Peyer's patch (tissue), 4 donors: ENCODE data around the gene AHCY.

Source experiments
- POLR2A ChIP-seq, 2 donors: fragments of 450-650 bp; IDR thresholded peaks; one replicate each; pipeline ENCODE4 v1.5.1; 2017; ENCODE audit warnings: antibody characterized with exemption in 2 of 2, mild to moderate bottlenecking in 2 of 2, moderate library complexity in 2 of 2
- TF ChIP-seq, protein P1 (sequence below), 6 experiments: fragments of 450-650 bp in 4 of 6; fragments of 200-600 bp in 2 of 6; sonication (generic) in 1 of 6; IDR thresholded peaks; one replicate each; pipeline ENCODE4 v1.5.1; 2017 to 2019; ENCODE audit warnings: antibody characterized with exemption in 6 of 6, mild to moderate bottlenecking in 3 of 6, moderate library complexity in 1 of 6

- TF ChIP-seq, protein P1, sequence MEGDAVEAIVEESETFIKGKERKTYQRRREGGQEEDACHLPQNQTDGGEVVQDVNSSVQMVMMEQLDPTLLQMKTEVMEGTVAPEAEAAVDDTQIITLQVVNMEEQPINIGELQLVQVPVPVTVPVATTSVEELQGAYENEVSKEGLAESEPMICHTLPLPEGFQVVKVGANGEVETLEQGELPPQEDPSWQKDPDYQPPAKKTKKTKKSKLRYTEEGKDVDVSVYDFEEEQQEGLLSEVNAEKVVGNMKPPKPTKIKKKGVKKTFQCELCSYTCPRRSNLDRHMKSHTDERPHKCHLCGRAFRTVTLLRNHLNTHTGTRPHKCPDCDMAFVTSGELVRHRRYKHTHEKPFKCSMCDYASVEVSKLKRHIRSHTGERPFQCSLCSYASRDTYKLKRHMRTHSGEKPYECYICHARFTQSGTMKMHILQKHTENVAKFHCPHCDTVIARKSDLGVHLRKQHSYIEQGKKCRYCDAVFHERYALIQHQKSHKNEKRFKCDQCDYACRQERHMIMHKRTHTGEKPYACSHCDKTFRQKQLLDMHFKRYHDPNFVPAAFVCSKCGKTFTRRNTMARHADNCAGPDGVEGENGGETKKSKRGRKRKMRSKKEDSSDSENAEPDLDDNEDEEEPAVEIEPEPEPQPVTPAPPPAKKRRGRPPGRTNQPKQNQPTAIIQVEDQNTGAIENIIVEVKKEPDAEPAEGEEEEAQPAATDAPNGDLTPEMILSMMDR (IDR thresholded peaks at IDR 0.05), result no peak
- TF ChIP-seq POLR2A (IDR thresholded peaks at IDR 0.05), result no peak
These were observed 41.1 kb upstream of the AHCY start for GRCh38 chr20:34344238-34344637.
